RWPE2 (cell line): ENCODE data around the gene MYEF2.

Experiments used
- ATAC-seq: fragments of 200-7000 bp; cut with Tn5 transposase; 3 replicates; pipeline ENCODE4 v1.9.1; 2021; ENCODE audit warnings: low read depth
- DNase-seq: peaks from one replicate; pipeline ENCODE4 v3.0.0-alpha.2; 2020; ENCODE audit warnings: low spot score
- H3K27ac ChIP-seq: fragments of 450-650 bp; 2 replicates; pipeline ENCODE4 v1.5.1; 2017; ENCODE audit warnings: mild to moderate bottlenecking; ENCODE audit not compliant: poor library complexity, severe bottlenecking
- H3K27me3 ChIP-seq: fragments of 250-450 bp; sonication (Bioruptor Pico); 2 replicates; pipeline ENCODE4 v1.5.1; 2021; ENCODE audit warnings: mild to moderate bottlenecking, moderate library complexity; ENCODE audit not compliant: insufficient read depth, poor library complexity, severe bottlenecking
- H3K36me3 ChIP-seq: fragments of 250-450 bp; sonication (Bioruptor Pico); 2 replicates; pipeline ENCODE4 v1.5.1; 2020; ENCODE audit warnings: low read depth, mild to moderate bottlenecking, moderate library complexity
- H3K4me1 ChIP-seq: fragments of 250-450 bp; sonication (Bioruptor Pico); 2 replicates; pipeline ENCODE4 v1.5.1; 2021; ENCODE audit warnings: mild to moderate bottlenecking, moderate library complexity; ENCODE audit not compliant: insufficient read depth, poor library complexity, severe bottlenecking
- H3K4me3 ChIP-seq: fragments of 250-450 bp; sonication (Bioruptor Pico); 2 replicates; pipeline ENCODE4 v1.5.1; 2021; ENCODE audit warnings: mild to moderate bottlenecking, moderate library complexity; ENCODE audit not compliant: severe bottlenecking
- H3K9me3 ChIP-seq: fragments of 250-450 bp; sonication (Bioruptor Pico); 2 replicates; pipeline ENCODE4 v1.5.1; 2021; ENCODE audit warnings: mild to moderate bottlenecking, moderate library complexity; ENCODE audit not compliant: severe bottlenecking
- CTCF ChIP-seq: fragments of 450-650 bp; IDR thresholded peaks from one replicate; pipeline ENCODE4 v1.5.1; 2017; ENCODE audit warnings: mild to moderate bottlenecking, moderate library complexity; ENCODE audit not compliant: poor library complexity, severe bottlenecking

MYEF2 gene

DNA sequence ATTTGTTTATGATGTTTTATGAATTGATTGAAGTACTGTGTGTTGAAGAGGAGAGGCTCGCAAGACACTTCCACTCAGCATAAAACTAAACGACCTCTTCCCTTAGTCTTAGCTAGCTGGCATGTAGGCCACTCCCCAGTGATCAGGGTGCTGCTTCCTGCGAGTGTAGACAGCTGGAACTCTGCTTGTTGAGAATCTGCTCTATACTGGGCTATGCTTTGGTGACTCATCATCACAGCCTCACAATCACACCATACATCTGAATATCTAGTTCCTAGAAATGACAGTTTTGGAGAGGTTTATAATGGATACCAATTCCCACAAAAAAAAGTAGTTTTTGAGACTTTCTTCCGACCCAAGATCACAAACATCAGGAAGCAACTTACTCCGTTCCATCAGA, 58.8 kb downstream of the MYEF2 start:
- H3K27ac ChIP-seq, result no peak overlapping the region
- H3K36me3 ChIP-seq, result no peaks in the 10 kb centered on the region
- no peaks in the 10 kb centered on the region for H3K9me3 ChIP-seq
- no peaks in the 10 kb centered on the region for H3K27me3 ChIP-seq
- ATAC-seq (0 out of 3 replicates have a peak, but pooled peaks have one; percentile 25), DNase-seq (no peak)
- H3K4me3 ChIP-seq, result no peak overlapping the region
- TF ChIP-seq CTCF, result no peak
- no peaks in the 10 kb centered on the region for H3K4me1 ChIP-seq

DNA sequence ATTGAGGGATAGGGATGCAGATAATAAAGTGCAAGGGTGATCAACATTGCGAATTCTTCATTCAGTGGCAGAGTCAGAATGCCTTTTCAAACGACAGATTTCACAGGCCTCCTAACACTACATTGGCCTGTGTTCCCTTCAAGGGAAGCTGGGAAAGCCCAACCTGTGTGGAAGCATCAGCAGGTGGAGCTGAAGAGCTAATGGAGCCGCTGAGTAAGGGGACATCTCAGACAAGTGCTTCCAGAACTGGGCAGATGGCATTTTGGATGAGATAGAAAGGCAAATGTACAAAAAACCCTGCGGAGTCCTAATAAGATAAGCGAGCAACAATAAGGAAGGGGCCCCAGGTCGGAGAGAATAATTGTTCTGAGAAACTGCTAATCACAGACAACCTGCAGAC, 65.9 kb downstream of the MYEF2 start:
- no peaks in the 10 kb centered on the region for H3K27me3 ChIP-seq
- DNase-seq, result no peak
- TF ChIP-seq CTCF, result peak; percentile 93
- H3K27ac ChIP-seq, result no peak overlapping the region
- no peaks in the 10 kb centered on the region for H3K9me3 ChIP-seq
- ATAC-seq, result peak; percentile 94
- H3K36me3 ChIP-seq, result no peaks in the 10 kb centered on the region
- no peak overlapping the region for H3K4me3 ChIP-seq
- H3K4me1 ChIP-seq, result no peaks in the 10 kb centered on the region

GRCh38 chr15:48109856-48110531, 68.1 kb downstream of the MYEF2 start:
- Histone ChIP-seq H3K9me3 (no peaks in the 10 kb centered on the region), H3K27ac (no peak overlapping the region), H3K4me3 (no peak overlapping the region), H3K36me3 (no peaks in the 10 kb centered on the region), H3K4me1 (no peaks in the 10 kb centered on the region), H3K27me3 (peaks cover 7% of the 10 kb centered on the region)
- ATAC-seq (peak; percentile 24; the same call in 1 of the 3 replicates), DNase-seq (no peak)
- no peak for TF ChIP-seq CTCF

- DNase-seq (no peak), ATAC-seq (no peak)
- no peak for TF ChIP-seq CTCF
- Histone ChIP-seq H3K4me3 (no peak overlapping the region), H3K9me3 (no peaks in the 10 kb centered on the region), H3K27me3 (peaks cover 7% of the 10 kb centered on the region), H3K27ac (no peak overlapping the region), H3K4me1 (no peaks in the 10 kb centered on the region), H3K36me3 (no peaks in the 10 kb centered on the region)
Measured at GRCh38 chr15:48109212-48109611, 68.9 kb downstream of the MYEF2 start.

DNA sequence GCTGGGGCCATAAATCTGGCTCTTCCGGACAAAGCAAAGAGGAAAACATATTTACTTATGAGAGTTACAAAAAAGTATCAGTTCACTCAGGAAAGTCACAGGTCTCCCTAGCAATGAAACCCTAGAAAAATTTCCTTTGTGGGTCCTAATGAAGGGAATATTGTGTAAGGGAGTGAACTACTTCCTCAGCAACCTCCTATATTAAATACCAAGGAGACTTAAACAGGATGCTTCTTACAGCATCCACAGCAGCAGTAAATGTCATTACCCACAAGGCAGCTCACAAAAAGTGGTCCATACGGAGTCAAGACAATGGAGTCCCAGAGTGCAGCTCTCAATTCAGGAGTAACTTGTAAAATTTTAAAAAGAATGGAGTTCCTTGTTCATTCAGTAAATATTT, 72.2 kb downstream of the MYEF2 start:
- H3K27ac ChIP-seq, result no peak overlapping the region
- H3K9me3 ChIP-seq, result no peaks in the 10 kb centered on the region
- no peak for TF ChIP-seq CTCF
- H3K4me3 ChIP-seq, result no peak overlapping the region
- no peaks in the 10 kb centered on the region for H3K4me1 ChIP-seq
- no peaks in the 10 kb centered on the region for H3K36me3 ChIP-seq
- peaks cover 7% of the 10 kb centered on the region for H3K27me3 ChIP-seq
- DNase-seq (no peak), ATAC-seq (no peak)
